Stimulated activated CD8-positive, alpha-beta memory T cell treated with anti-CD3 and anti-CD28 coated beads, Interleukin-12 subunit alpha, Interleukin-12 subunit beta, amount 100 ng/mL, for 24 hours (primary cell): ENCODE data around the gene VPS37C.

Source experiments
- DNase-seq: peaks from one replicate; pipeline ENCODE4 v3.0.0-alpha.2; 2020; ENCODE audit errors: extremely low read depth

Gene VPS37C

GRCh38 chr11:61154528-61154927 is 6.7 kb downstream of the VPS37C start:
- DNase-seq: no peak

GRCh38 chr11:61153593-61154095 is 7.6 kb downstream of the VPS37C start:
- no peak for DNase-seq

DNA sequence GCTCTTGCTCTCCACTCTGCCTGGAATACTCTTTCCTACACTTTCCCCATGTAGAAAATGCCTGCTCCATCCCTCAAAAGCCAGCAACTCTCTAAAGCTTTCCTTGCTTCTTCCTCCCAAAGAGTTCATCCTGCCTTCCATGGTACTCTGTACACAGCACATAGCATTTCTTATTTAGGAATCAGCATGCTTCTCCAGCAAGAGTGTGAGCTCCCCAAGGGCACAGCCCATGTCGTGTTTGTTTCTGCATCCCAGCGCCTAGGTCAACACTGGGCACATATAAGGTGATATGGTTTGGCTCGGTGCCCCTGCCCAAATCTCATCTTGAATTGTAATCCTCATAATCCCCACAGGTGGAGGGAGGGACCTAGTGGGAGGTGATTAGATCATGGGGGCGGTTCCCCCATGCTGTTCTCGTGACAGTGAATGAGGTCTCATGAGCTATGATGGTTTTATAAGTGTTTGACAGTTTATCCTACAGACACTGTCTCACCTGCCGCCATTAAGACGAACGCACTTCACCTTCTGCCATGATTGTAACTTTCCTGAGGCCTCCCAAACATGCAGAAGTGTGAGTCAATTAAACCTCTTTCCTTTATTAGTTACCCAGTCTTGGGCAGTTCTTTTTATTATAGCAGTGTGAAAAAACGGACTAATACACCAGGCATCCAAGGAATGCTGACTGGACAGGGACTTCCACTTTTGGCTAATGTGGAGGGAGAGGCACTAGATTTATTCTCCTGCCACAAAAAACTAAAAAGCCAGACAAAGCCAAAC is 8.2 kb downstream of the VPS37C start:
- DNase-seq: no peak

DNA sequence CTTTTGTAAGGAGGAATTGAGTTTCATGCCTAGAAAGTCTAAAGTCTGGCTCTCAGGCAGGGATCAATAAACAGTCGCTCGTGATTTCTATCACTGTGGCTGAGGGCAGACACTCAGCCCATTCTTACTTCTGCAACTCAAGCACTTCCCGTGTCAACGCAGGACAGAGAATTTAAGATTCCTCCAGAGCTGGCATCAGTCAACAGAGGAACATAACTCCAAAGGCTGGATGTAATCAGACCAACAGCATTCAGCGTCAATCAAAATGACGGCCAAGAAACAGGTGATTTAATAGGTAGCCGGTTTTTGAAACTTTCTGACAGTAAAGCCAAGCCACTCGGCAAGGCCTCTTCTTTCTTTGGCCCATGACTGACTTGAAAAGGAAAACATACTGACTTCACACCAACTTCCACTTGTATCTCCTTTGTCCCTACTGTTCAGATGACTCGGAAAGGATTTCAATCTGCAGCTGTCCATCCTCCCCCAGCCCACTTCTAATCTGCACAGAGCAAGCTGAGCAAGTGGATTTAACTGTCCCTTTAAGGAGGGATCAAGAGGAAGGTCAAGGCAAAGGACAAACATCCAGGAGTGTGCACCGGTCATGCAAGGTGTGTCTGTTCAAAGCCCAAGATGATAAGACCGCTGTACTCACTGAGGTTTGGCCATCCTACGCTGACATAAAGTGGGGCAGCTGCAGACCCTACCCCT is 9.5 kb downstream of the VPS37C start:
- DNase-seq: no peak

GRCh38 chr11:61150706-61151544 is 10.3 kb downstream of the VPS37C start:
- no peak for DNase-seq

DNA sequence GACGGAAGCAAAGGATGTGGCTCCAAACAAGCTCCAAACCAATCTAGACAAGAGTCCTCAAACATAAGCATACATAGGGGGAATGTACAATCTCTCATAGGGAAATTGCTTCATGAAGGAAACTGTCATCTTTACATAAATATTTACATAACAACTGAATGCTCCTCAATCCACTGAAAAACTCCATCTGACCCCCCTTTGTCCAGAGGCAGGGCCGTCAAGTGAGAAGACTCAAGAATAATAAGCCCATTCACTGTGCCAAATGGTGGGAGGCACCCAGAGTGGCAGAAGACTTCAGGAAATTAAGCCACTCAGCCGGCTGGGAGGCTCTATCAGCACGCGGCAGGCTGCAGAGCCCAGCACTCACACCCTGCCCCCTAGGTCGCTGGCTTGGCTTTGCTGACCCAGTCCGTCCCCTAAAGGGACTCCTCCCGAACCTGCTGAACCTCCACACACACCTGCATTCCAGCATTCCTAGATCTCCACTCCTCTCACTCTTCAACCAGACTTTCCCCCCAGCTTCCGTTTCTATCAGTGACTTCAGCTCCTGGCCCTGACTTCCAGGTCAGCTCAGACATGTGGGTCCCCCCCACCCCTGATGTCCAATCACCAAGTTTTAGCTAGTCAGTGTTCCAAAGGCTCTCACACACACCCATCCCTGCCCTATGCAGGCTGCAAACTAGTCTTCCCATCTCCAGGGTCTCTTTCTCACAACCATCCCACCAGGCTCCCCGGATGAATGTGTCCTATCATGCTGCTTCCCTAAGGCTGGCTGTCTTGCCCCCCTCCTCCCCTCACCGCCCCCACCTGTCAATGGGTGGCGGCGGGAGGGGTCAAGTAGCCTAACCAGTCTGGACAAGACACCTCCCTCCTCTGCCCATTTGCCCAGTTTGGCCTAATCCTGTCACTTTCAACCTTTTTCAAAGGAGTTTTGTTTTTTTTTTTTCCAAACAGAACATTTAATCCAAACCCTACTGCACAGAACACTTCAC is 11.3 kb downstream of the VPS37C start:
- DNase-seq: no peak

DNA sequence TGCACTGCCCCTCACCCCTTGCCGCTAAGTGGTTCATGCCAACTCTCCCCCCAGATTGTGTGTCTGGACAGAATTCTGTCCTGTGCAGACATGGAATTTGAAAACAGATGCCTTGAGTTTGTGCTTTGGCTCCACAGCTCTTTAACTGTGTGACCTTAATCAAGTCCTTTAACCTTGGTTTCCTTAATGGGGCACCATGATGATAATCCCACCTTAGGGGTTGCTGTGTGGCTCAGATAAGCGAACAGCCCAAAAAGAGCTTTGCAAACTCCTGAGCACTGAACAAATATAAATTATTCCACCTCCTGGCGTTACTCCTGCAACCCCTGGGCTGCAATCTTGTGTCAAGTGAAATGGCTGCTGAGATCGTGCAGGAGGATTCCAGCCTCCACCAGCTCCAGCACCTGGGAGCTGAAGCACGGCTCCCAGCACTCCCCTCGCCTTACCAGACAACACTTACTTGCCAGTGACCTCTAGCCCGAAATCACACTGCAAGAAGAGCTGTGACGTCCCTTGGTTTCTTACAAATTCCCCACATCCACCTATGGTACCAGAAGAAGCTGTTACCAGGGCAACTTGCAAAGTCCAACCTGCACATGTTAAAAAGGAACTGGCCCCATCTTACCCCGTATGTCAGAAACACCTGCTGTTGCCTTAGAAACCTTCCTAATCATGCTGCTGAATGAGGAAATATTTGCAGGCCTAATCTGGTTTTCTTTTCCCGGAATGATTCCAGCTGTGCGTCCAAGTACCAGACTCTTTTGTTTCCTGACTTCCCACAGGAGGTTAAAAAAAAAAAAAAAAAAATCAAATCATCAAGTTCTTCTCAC is 13.2 kb downstream of the VPS37C start:
- no peak for DNase-seq

GRCh38 chr11:61147271-61147670 is 14.0 kb downstream of the VPS37C start:
- no peak for DNase-seq

DNA sequence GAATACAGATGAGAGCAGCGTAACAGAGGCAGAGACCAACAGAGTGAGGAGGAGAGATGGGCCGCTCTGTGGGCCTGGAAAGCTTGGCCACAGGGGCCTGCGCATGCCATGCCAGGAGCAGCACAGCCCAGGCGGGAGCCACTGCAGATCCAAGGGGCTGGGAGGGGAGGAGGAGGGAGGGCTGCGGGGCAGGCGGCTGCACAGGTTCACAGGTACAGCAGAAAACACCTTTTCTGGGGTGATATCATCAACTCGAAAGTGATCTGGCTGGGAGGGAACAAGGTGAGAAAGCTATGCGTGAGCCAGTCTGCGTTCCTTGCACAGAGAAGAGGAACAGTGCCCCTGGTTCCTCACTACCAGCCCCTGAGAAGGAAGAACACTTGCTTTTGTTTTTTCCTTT is 14.8 kb downstream of the VPS37C start:
- no peak for DNase-seq

- DNase-seq: no peak
These were observed 15.8 kb downstream of the VPS37C start for GRCh38 chr11:61145228-61146005.

DNA sequence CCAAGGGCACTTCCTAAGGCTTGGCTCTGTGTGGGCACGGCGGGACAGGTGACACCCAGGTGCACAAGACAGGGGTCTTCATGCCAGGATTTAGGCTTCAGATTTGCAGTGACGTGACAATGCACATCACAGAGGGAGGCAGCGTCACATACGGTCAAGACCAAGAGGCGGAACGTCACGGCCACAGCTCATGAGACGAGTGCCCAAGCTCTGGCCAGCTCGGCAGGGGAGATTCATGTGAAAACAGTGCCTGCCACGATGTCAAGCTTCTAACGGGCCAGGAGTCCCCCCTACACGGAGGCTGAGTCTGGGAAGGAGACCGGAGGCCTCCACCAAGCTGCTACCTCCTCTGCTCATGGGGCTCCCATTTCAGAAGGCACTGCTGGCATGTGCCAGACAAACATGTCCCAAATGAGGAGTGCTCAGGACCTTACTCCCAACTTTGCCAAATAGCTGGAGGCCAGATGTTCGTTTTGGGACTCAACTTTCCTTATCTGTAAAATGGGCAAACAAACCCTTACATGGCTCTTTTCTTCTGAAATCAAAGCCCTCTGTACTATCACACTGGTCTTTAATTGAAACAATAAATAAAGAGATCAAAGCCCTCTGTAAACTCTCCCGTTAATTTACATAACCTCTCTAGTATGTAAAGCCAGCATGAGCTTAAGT is 16.6 kb downstream of the VPS37C start:
- DNase-seq: no peak

GRCh38 chr11:61142424-61142823 is 18.8 kb downstream of the VPS37C start:
- no peak for DNase-seq

- no peak for DNase-seq
These were observed 19.6 kb downstream of the VPS37C start for GRCh38 chr11:61141601-61142028.

- no peak for DNase-seq
These were observed 20.8 kb downstream of the VPS37C start for GRCh38 chr11:61140416-61140815.

DNA sequence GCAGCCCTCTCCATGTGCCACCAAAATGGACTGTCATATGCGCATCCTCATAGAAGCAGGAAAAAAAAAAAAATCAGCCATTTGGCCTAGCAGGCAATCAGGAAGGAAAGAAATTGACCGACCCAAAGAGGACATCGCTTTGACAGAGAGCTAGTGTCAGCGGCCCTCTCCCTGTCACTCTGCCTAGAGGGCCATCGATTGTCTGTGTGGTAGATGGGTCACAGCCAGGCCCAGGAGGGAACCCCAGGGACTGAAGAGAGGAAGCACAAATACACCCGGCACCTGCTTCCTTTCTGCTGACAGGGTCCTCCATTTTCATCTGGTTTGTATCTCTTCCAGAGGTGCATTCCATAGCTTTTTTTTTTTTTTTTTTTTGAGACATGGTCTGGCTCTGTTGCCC is 21.8 kb downstream of the VPS37C start:
- DNase-seq: no peak

DNA sequence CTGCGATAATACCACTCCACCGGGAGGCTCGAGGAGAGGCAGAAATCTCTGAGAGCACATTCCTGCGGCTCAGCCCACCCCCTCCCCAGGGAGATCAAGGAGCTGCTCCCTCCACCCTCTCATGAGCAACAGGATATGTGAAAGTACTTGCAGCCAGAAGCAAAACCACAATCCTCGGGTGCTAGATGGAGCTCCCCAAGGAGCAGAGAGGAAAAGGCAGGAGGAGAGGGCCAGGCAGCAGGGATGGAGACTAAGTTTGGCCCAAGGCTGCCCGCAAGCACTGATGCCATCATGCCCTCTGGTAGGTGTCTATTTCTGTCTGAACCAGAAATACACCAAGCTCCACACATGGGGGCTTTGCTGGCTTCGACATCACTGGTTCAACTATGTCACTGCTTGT is 22.3 kb downstream of the VPS37C start:
- no peak for DNase-seq

- DNase-seq: no peak
These were observed 26.4 kb downstream of the VPS37C start for GRCh38 chr11:61134801-61135257.

DNA sequence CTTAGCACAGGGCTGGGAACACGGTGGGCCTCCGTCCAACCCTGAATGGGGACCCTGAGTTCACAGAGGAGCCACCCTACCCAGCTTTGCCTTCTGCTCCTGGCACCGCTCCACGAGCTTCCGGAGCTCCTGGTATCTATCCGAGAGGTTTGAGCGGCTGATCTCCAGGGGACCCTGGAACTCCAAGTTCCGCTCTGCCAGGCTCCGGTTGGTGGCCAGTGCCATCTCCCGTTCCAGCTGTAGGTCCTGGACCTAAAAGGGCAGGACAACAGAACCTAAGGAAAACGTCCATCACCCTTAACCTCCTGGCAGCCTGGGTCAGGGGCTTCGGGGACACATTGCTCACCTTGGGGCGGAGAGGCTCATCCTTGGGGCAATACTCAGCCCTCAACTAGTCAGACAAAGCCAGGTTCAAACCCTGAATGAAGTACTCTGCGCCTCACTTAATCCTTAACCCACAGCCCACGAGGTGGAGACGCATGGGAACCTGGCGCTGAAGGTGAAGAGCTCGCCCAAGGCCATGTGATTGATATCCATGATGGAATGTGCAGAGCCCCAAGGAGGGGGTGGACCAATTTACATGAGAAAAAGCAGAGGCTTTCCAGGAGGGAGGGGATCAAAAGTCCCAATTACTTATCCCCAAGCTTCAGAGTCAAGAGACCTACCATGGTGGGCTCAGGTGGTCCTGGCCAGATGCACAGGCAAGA is 27.1 kb downstream of the VPS37C start:
- DNase-seq: no peak
